ENCODE data around the gene GPRC5D.

- TF ChIP-seq CTCF (IDR thresholded peaks at IDR 0.05) (no peak), POLR2A (IDR thresholded peaks at IDR 0.05) (no peak)
Observed at GRCh38 chr12:12947902-12948301, 4.1 kb downstream of the GPRC5D start.

Measured in right lobe of liver (tissue), 4 donors.